ENCODE results near the gene SFRP2.

The SFRP2 gene

GRCh38 chr4:153748378-153748777 is 40.5 kb downstream of the SFRP2 start:
- FAIRE-seq: no peak
- TF ChIP-seq POLR2AphosphoS5 (IDR thresholded peaks at IDR 0.05; ENCODE audit: low read depth, low read length): no peak
- no peak for TF ChIP-seq PAX5 (IDR thresholded peaks at IDR 0.05; ENCODE audit: insufficient read depth, low read length, severe bottlenecking)
- no peak for TF ChIP-seq SPI1 (IDR thresholded peaks at IDR 0.05; ENCODE audit: low read depth, low read length)
- no peak for TF ChIP-seq POU2F2 (IDR thresholded peaks at IDR 0.05; ENCODE audit: low read depth, low read length)
- TF ChIP-seq POLR2A (IDR thresholded peaks at IDR 0.05; ENCODE audit: low read depth, low read length): no peak
- no peak for TF ChIP-seq TAF1 (IDR thresholded peaks at IDR 0.05; ENCODE audit: low read depth, low read length)
- no peak for DNase-seq (ENCODE audit: insufficient read length, low spot score)

DNA sequence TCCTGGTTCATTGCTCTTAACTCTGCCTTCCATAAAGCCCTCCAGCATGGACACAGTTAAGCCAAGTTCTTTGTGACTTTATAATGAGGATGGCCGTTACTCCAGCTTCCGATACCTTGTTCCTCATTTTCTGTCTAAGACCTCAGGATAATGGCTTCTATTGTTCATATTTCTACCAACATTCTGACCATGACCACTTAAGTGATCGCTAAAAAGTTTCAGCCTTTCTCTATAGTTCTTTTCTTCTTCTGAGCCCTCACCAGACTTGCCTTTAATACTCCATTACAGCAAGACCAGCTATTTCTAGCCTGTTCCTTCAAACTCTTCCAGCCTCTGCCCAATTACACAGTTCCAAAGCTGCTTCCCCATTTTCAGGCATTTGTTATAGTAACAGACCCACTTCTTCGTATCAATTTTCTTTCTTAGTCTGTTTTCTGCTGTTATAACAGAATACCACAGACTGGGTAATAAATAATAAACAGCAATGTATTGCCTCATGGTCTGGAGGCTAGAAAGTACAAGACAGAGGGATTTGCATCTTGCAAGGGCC is 41.4 kb downstream of the SFRP2 start:
- TF ChIP-seq TAF1 (IDR thresholded peaks at IDR 0.05; ENCODE audit: low read depth, low read length) (no peak), POU2F2 (IDR thresholded peaks at IDR 0.05; ENCODE audit: low read depth, low read length) (no peak), POLR2AphosphoS5 (IDR thresholded peaks at IDR 0.05; ENCODE audit: low read depth, low read length) (no peak), POLR2A (IDR thresholded peaks at IDR 0.05; ENCODE audit: low read depth, low read length) (no peak), PAX5 (IDR thresholded peaks at IDR 0.05; ENCODE audit: insufficient read depth, low read length, severe bottlenecking) (no peak), SPI1 (IDR thresholded peaks at IDR 0.05; ENCODE audit: low read depth, low read length) (no peak)
- no peak for DNase-seq (ENCODE audit: insufficient read length, low spot score)
- no peak for FAIRE-seq

- FAIRE-seq (no peak), DNase-seq (ENCODE audit: insufficient read length, low spot score) (no peak)
- TF ChIP-seq POU2F2 (IDR thresholded peaks at IDR 0.05; ENCODE audit: low read depth, low read length) (no peak), TAF1 (IDR thresholded peaks at IDR 0.05; ENCODE audit: low read depth, low read length) (no peak)
Measured at GRCh38 chr4:153745651-153746050, 43.2 kb downstream of the SFRP2 start.

DNA sequence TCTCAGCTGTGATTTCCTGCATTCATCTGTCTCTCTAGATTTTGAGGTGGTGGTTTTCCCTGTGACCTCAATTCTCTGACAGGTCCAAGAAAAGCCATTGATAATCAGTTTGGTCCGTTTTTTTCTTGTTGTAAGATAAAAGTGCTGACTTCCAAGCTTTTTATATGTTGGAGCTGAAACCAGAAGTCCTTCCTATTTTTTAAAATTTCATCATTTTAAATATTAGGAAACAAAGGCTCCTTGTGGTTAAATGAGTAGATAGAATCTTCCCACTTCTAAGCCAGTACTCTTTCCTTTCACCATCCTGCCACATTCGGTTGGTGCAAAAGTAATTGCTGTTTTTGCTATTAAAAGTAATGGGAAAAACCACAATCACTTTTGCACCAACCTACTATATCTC is 47.3 kb downstream of the SFRP2 start:
- TF ChIP-seq TAF1 (IDR thresholded peaks at IDR 0.05; ENCODE audit: low read depth, low read length) (no peak), SPI1 (IDR thresholded peaks at IDR 0.05; ENCODE audit: low read depth, low read length) (no peak), PAX5 (IDR thresholded peaks at IDR 0.05; ENCODE audit: insufficient read depth, low read length, severe bottlenecking) (no peak), POLR2A (IDR thresholded peaks at IDR 0.05; ENCODE audit: low read depth, low read length) (no peak), POLR2AphosphoS5 (IDR thresholded peaks at IDR 0.05; ENCODE audit: low read depth, low read length) (no peak), POU2F2 (IDR thresholded peaks at IDR 0.05; ENCODE audit: low read depth, low read length) (no peak)
- FAIRE-seq (no peak), DNase-seq (ENCODE audit: insufficient read length, low spot score) (no peak)

DNA sequence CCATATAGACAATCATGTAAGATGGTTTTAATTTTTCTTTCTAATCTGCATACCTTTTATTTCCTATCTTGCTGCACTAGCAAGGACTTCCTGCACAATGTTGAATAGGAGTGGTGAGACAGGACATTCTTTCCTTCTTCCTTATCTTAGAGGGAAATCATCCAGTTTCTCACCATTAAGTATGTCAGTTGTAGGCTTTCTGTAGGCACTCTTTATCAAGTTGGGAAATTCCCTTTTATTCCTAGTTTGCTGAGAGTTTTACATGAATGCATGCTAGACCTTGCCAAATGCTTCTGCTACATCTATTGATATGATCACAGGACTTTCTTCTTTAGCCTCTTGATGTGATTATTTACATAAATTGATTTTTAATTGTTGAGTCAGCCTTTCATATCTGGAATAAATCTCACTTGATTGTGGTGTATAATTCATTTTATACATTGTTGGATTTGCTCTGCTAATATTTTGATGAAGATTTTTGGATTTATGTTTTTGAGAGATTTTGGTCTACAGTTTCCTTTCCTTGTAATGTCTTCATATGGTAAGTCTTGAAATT is 52.9 kb downstream of the SFRP2 start:
- no peak for TF ChIP-seq TAF1 (IDR thresholded peaks at IDR 0.05; ENCODE audit: low read depth, low read length)

DNA sequence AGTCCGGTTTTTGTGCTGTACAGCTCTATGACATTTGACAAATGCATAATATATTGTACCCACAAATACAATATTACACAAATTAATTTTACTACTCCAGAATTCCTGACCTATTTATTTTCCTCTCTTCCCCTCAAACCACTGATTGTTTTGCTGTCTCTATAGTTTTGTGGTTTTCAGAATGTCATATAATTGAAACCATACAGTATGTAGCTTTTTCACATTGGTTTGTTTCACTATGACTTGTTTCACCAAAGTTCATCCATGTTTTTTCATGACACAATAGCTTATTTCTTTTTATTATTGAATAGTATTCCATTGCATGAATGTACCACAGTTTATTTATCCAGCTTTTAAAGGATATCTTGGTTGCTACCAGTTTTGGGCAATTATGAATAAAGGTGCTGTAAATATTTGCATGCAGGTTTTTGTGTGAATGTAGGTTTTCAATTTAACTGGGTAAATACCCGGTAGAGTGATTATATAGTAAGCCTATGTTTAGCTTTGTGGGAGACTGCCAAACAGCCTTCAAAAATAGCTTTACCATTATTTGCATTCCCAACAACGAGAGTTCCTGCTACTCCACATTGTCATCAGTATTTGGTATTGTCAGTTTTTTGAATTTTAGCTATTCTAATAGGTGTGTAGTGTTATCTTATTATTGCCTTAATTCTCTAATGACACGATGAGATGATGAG is 55.0 kb downstream of the SFRP2 start:
- TF ChIP-seq POLR2A (IDR thresholded peaks at IDR 0.05; ENCODE audit: low read depth, low read length) (no peak), SPI1 (IDR thresholded peaks at IDR 0.05; ENCODE audit: low read depth, low read length) (no peak), POLR2AphosphoS5 (IDR thresholded peaks at IDR 0.05; ENCODE audit: low read depth, low read length) (no peak), TAF1 (IDR thresholded peaks at IDR 0.05; ENCODE audit: low read depth, low read length) (no peak), POU2F2 (IDR thresholded peaks at IDR 0.05; ENCODE audit: low read depth, low read length) (no peak), PAX5 (IDR thresholded peaks at IDR 0.05; ENCODE audit: insufficient read depth, low read length, severe bottlenecking) (no peak)
- no peak for FAIRE-seq
- no peak for DNase-seq (ENCODE audit: insufficient read length, low spot score)

More for the DNA sequence above, 52.9 kb downstream of the SFRP2 start:
- no peak for FAIRE-seq
- DNase-seq (ENCODE audit: insufficient read length, low spot score): no peak

GRCh38 chr4:153731239-153731638 is 57.6 kb downstream of the SFRP2 start:
- DNase-seq (ENCODE audit: insufficient read length, low spot score): no peak
- no peak for TF ChIP-seq POU2F2 (IDR thresholded peaks at IDR 0.05; ENCODE audit: low read depth, low read length)
- TF ChIP-seq SPI1 (IDR thresholded peaks at IDR 0.05; ENCODE audit: low read depth, low read length): no peak
- TF ChIP-seq PAX5 (IDR thresholded peaks at IDR 0.05; ENCODE audit: insufficient read depth, low read length, severe bottlenecking): no peak
- no peak for TF ChIP-seq POLR2A (IDR thresholded peaks at IDR 0.05; ENCODE audit: low read depth, low read length)
- no peak for TF ChIP-seq POLR2AphosphoS5 (IDR thresholded peaks at IDR 0.05; ENCODE audit: low read depth, low read length)
- no peak for TF ChIP-seq TAF1 (IDR thresholded peaks at IDR 0.05; ENCODE audit: low read depth, low read length)
- no peak for FAIRE-seq

Measured in GM12891 (cell line).